ENCODE measurements around the gene MRPL21. TPM values are rescaled to one million over a fixed set of nuclear protein-coding genes. Genes with fewer than 3 reads are reported as not detected.
A peak's percentile ranks its signal among the peaks of the same experiment; 100 is the strongest.

The MRPL21 gene
- total RNA-seq, 1 donor from 2014 or later: 50.3 TPM

DNA sequence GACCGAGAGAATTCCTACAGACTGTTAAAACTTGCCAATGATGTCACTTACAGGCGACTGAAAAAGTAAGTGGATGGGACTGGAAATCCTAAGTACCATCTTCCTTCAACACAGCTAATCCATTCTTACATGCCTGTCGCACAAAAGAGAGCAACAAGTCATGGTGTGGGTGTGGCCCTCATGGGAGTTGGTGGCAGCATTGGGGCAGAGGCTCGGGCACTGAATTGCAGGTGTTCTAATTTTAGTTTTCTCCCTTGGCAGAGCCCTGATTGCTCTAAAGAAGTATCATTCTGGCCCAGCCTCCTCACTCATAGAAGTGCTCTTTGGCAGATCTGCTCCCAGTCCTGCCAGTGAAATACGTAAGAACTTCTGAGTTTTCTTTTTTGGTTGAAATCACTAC, 4.6 kb upstream of the MRPL21 start:
- peaks cover 19% of the 10 kb centered on the region for H3K4me1 Mint-ChIP-seq (ENCODE audit: unreplicated experiment)
- peaks cover 29% of the 10 kb centered on the region for H3K36me3 Mint-ChIP-seq (ENCODE audit: unreplicated experiment)
- no peak overlapping the region for H3K4me3 Mint-ChIP-seq (ENCODE audit: unreplicated experiment)
- H3K27ac Mint-ChIP-seq (ENCODE audit: unreplicated experiment): no peak overlapping the region
- no peak for DNase-seq (ENCODE audit: extremely low spot score, unreplicated experiment)
- no peak for TF ChIP-seq CTCF (IDR thresholded peaks at IDR 0.05)
- H3K27me3 Mint-ChIP-seq (ENCODE audit: unreplicated experiment): no peaks in the 10 kb centered on the region
- H3K9me3 Mint-ChIP-seq (ENCODE audit: unreplicated experiment): no peaks in the 10 kb centered on the region

- DNase-seq (ENCODE audit: extremely low spot score, unreplicated experiment): no peak
- TF ChIP-seq CTCF (IDR thresholded peaks at IDR 0.05): no peak
- H3K36me3 Mint-ChIP-seq (ENCODE audit: unreplicated experiment): peaks cover 19% of the 10 kb centered on the region
- peaks cover 36% of the 10 kb centered on the region for H3K4me1 Mint-ChIP-seq (ENCODE audit: unreplicated experiment)
- H3K27me3 Mint-ChIP-seq (ENCODE audit: unreplicated experiment): no peaks in the 10 kb centered on the region
- H3K4me3 Mint-ChIP-seq (ENCODE audit: unreplicated experiment): peak overlapping the region; percentile 99
- peak overlapping the region; percentile 50 for H3K27ac Mint-ChIP-seq (ENCODE audit: unreplicated experiment)
- no peaks in the 10 kb centered on the region for H3K9me3 Mint-ChIP-seq (ENCODE audit: unreplicated experiment)
Measured at GRCh38 chr11:68905421-68906360, 2.1 kb upstream of the MRPL21 start.

GRCh38 chr11:68904248-68904847, 716 bp upstream of the MRPL21 start:
- H3K9me3 Mint-ChIP-seq (ENCODE audit: unreplicated experiment): no peaks in the 10 kb centered on the region
- peaks cover 25% of the 10 kb centered on the region for H3K36me3 Mint-ChIP-seq (ENCODE audit: unreplicated experiment)
- no peak for DNase-seq (ENCODE audit: extremely low spot score, unreplicated experiment)
- no peaks in the 10 kb centered on the region for H3K27me3 Mint-ChIP-seq (ENCODE audit: unreplicated experiment)
- H3K4me3 Mint-ChIP-seq (ENCODE audit: unreplicated experiment): peak overlapping the region; percentile 99
- peaks cover 36% of the 10 kb centered on the region for H3K4me1 Mint-ChIP-seq (ENCODE audit: unreplicated experiment)
- peak overlapping the region; percentile 94 for H3K27ac Mint-ChIP-seq (ENCODE audit: unreplicated experiment)
- no peak for TF ChIP-seq CTCF (IDR thresholded peaks at IDR 0.05)

GRCh38 chr11:68900835-68901381, 2.7 kb downstream of the MRPL21 start:
- Mint-ChIP-seq H3K4me3 (ENCODE audit: unreplicated experiment) (no peak overlapping the region), H3K27me3 (ENCODE audit: unreplicated experiment) (no peaks in the 10 kb centered on the region), H3K4me1 (ENCODE audit: unreplicated experiment) (peaks cover 36% of the 10 kb centered on the region), H3K9me3 (ENCODE audit: unreplicated experiment) (no peaks in the 10 kb centered on the region), H3K27ac (ENCODE audit: unreplicated experiment) (no peak overlapping the region), H3K36me3 (ENCODE audit: unreplicated experiment) (peaks cover 35% of the 10 kb centered on the region)
- no peak for DNase-seq (ENCODE audit: extremely low spot score, unreplicated experiment)
- TF ChIP-seq CTCF (IDR thresholded peaks at IDR 0.05): no peak

DNA sequence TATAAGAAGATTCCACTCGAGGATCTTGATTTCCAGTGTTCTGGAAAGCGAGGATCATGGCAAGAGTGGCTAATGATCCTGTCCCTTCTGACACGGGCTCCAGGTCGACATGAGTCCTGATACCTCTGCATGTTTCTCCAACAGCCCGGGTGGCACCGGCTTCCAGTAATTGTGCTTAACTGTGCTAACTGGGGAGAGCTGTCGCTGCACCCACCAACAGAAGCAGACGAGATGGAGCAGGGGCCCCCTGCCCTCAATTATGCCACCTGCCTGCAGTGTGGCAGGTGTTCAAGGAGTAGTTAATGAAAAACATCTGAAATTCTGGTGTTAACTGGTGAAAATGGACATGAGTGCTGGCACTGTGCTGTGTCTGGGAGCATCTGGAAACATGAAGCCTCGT, 6.2 kb downstream of the MRPL21 start:
- no peaks in the 10 kb centered on the region for H3K27me3 Mint-ChIP-seq (ENCODE audit: unreplicated experiment)
- no peak overlapping the region for H3K27ac Mint-ChIP-seq (ENCODE audit: unreplicated experiment)
- no peak for TF ChIP-seq CTCF (IDR thresholded peaks at IDR 0.05)
- H3K4me3 Mint-ChIP-seq (ENCODE audit: unreplicated experiment): no peak overlapping the region
- peaks cover 49% of the 10 kb centered on the region for H3K36me3 Mint-ChIP-seq (ENCODE audit: unreplicated experiment)
- no peaks in the 10 kb centered on the region for H3K9me3 Mint-ChIP-seq (ENCODE audit: unreplicated experiment)
- peaks cover 18% of the 10 kb centered on the region for H3K4me1 Mint-ChIP-seq (ENCODE audit: unreplicated experiment)
- DNase-seq (ENCODE audit: extremely low spot score, unreplicated experiment): no peak
